Activated CD4-positive, alpha-beta T cell treated with anti-CD3 and anti-CD28 coated beads, Interleukin-2, amount 10 ng/mL, durations not matched to agents 7 days and 5 days (primary cell): ENCODE data around the gene ADRA2B. TPM values are rescaled to one million over a fixed set of nuclear protein-coding genes. Genes with fewer than 3 reads are reported as not detected.

ENCODE experiments used
- CTCF ChIA-PET: fragments of 350-600 bp; sonication (Branson Sonifier 250); formaldehyde crosslinking; loops from one replicate; lab custom pipeline; 2021; ENCODE audit warnings: antibody characterized with exemption; lab: Charles Lee
- POLR2A ChIA-PET: fragments of 350-600 bp; sonication (Branson Sonifier 250); formaldehyde crosslinking; loops from one replicate; lab custom pipeline; 2021; ENCODE audit warnings: antibody characterized with exemption; lab: Charles Lee
- DNase-seq: peaks from one replicate; pipeline ENCODE4 v3.0.0-alpha.2; 2020
- H3K27ac Mint-ChIP-seq: one replicate; pipeline ENCODE4 v1.8.0; 2021; ENCODE audit warnings: mild to moderate bottlenecking, moderate library complexity, mixed read lengths
- H3K27me3 Mint-ChIP-seq: one replicate; pipeline ENCODE4 v1.8.0; 2021; ENCODE audit warnings: mixed read lengths
- H3K36me3 Mint-ChIP-seq: one replicate; pipeline ENCODE4 v1.8.0; 2021; ENCODE audit warnings: low read depth, mixed read lengths
- H3K4me1 Mint-ChIP-seq: one replicate; pipeline ENCODE4 v1.8.0; 2021; ENCODE audit warnings: mixed read lengths
- H3K4me3 Mint-ChIP-seq: one replicate; pipeline ENCODE4 v1.8.0; 2021; ENCODE audit warnings: mild to moderate bottlenecking, moderate library complexity, mixed read lengths
- H3K9me3 Mint-ChIP-seq: one replicate; pipeline ENCODE4 v1.8.0; 2021; ENCODE audit warnings: mixed read lengths
- total RNA-seq, 2 experiments: library from RNA; stranded (reverse); gene quantifications; one replicate each; pipeline ENCODE4 v1.2.3, GENCODE V29; 2021

Gene ADRA2B
- total RNA-seq, 2 experiments from 2014 or later, result 0.06 TPM; not detected in 1

DNA sequence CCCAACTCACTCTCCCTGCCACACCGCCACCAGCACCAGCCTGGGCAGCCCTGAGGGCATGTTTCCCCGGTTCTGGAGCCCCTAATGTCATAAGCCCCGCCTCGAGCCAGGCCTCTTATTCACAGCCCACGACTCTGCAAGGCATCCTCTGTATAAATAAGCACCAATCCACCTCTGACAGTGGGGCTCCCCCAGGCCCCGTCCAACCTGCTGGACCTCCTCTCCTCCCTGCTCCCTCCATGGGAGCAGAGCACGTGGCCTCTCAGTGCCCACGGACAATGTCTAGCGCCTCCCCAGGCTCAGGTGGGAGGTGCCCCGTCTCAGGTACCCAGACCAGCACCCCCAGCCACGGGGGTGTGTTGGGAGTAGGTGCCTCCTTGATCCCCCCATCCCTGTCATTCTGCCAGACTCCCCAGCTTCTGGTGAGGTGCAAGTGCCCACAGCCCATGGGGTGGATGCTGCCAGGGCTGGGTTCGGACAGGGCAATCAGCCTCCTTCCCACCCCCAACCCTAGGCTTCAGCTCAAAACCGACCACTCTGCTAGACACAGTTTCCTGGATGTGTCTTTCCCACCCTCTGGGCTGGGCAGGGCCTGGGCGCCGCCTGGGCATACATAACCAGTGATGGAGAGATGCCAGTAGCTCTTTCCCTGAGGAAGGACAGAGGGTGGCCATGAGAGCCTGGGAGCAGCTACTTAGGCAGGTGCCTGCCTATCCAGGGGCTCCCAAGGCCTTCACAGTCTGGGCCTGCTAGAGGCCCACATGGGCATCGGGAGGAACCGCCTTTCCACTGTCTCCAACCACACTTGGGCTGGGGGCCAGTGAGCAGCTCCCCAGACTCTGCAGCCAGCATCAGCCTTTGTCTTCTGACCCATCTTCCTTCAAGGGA is 1.6 kb upstream of the ADRA2B start:
- peak overlapping the region; percentile 52 for H3K4me3 Mint-ChIP-seq
- H3K36me3 Mint-ChIP-seq, result no peaks in the 10 kb centered on the region
- H3K27me3 Mint-ChIP-seq, result peaks cover 40% of the 10 kb centered on the region
- DNase-seq, result no peak
- CTCF ChIA-PET, result interaction anchor here (0.6 to 3.6 kb wide), 20 partner anchors 12 to 534 kb away, joined by 3 to 28 read pairs (median 4); partner anchors contain the start of genes ANKRD36C and ASTL
- peaks cover 17% of the 10 kb centered on the region for H3K4me1 Mint-ChIP-seq
- POLR2A ChIA-PET, result no interaction called here
- no peaks in the 10 kb centered on the region for H3K9me3 Mint-ChIP-seq
- no peak overlapping the region for H3K27ac Mint-ChIP-seq

DNA sequence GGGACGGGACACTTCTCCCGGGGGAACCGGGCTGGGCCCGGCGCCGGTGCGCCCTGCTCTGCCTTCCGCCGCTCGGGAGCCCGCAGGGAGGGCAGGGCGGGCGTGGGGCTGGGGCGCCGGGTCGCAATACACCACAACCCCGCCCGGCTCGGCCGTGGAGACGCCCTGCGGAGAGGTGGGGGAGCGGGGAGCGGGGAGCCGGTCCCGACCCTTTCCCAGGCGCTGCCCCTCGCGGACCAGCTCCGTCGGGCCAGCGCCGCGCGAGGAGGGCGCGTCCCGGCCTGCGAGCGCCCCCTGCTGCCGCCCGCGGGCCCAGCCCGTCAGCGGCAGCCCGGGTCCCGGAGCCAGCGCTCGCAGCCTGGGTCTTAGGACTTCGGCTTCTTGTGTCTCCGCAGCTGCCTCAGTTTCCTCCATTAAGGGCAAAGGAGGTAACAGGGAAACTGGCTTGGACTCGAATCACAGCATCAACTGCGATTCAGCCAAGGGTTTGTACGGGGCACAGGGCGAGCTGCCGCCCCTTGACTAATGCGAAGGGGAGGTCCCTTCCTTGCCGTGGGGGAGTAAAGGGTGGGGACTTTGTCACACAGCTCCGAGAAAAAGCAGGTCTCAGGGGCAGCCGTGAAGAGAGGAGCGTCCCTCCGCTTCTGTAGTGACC is 635 bp upstream of the ADRA2B start:
- H3K4me3 Mint-ChIP-seq, result peak overlapping the region; percentile 52
- H3K9me3 Mint-ChIP-seq, result no peaks in the 10 kb centered on the region
- H3K27me3 Mint-ChIP-seq, result peaks cover 40% of the 10 kb centered on the region
- peaks cover 17% of the 10 kb centered on the region for H3K4me1 Mint-ChIP-seq
- ChIA-PET POLR2A (no interaction called here), CTCF (interaction anchor here (0.6 to 3.6 kb wide), 36 partner anchors 9 to 535 kb away, joined by 3 to 28 read pairs (median 4); partner anchors contain the start of genes ANKRD36C, ASTL and ITPRIPL1)
- DNase-seq, result peak; percentile 50
- no peaks in the 10 kb centered on the region for H3K36me3 Mint-ChIP-seq
- no peak overlapping the region for H3K27ac Mint-ChIP-seq

DNA sequence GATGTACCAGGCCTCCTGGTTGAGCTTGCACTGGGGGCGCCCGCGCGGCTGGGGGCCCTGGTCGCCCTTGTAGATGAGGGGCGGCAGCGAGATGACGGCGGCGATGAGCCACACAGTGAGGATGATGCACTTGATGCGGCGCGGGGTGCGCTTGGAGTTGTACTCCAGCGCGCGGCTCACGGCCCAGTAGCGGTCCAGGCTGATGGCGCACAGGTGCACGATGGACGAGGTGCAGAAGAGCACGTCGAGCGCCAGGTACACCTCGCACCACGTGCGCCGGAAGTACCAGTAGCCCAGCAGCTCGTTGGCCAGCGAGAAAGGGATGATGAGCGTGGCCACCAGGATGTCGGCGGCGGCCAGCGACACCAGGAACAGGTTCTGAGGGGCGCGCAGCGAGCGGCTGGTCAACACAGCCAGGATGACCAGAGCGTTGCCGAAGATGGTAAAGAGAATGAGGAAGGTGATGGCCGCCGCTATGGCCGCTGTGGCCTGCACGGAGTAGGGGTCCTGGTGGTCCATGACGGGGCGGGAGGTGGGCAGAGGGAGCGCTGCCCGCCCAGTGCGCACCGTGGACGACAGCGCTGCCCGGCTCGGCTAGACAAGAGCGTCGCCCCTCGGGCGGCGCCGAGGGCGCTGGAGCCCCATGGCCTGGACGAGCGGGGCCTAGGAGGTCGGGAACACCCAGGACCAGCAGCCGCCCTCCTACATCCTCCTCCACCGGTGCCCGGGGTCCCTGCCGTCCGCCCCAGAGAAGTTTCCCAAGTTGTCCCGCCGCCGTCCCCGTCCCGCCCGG is 544 bp downstream of the ADRA2B start:
- H3K27ac Mint-ChIP-seq, result no peak overlapping the region
- H3K4me1 Mint-ChIP-seq, result peaks cover 17% of the 10 kb centered on the region
- CTCF ChIA-PET, result interaction anchor here (0.9 to 3.6 kb wide), 9 partner anchors 8 to 106 kb away, joined by 3 to 28 read pairs (median 5); partner anchors contain the start of gene ASTL
- no peaks in the 10 kb centered on the region for H3K36me3 Mint-ChIP-seq
- H3K27me3 Mint-ChIP-seq, result peaks cover 29% of the 10 kb centered on the region
- H3K9me3 Mint-ChIP-seq, result no peaks in the 10 kb centered on the region
- DNase-seq, result no peak
- peak overlapping the region; percentile 68 for H3K4me3 Mint-ChIP-seq
- POLR2A ChIA-PET, result no interaction called here

DNA sequence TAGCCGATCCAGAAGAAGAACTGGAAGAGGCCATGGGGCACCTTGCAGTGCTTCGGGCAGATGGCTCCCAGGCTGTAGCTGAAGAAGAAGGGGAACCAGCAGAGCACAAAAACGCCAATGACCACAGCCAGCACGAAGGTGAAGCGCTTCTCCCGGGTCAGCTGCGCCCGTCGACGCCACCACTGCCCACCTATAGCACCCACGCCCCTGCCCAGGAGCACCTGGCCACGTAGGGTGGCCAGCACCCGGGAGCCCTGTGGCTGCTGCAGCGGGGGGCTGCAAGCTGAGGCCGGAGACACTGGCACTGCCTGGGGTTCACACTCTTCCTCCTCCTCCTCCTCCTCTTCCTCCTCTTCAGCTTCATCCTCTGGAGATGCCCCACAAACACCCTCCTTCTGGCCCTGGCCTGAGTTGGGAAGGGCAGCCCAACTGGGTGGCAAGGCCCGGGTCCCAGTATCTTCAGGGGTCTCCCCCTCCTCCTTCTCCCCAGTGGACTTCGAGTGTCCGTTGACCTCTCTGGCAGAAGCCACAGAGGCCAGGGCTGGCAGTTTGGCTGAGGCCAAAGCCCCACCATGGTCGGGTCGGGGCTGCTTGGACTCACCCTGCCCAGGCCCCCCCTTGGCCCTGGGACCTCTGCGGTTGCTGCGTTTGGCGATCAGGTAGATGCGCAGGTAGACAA is 1.3 kb downstream of the ADRA2B start:
- Mint-ChIP-seq H3K4me1 (peaks cover 17% of the 10 kb centered on the region), H3K9me3 (no peaks in the 10 kb centered on the region), H3K4me3 (peak overlapping the region; percentile 68), H3K27ac (no peak overlapping the region), H3K27me3 (peaks cover 21% of the 10 kb centered on the region), H3K36me3 (no peaks in the 10 kb centered on the region)
- ChIA-PET POLR2A (no interaction called here), CTCF (interaction anchor here (2.3 kb wide), 1 partner anchor 92 kb away, joined by 10 read pairs; no protein-coding TSS in a partner anchor)
- no peak for DNase-seq

DNA sequence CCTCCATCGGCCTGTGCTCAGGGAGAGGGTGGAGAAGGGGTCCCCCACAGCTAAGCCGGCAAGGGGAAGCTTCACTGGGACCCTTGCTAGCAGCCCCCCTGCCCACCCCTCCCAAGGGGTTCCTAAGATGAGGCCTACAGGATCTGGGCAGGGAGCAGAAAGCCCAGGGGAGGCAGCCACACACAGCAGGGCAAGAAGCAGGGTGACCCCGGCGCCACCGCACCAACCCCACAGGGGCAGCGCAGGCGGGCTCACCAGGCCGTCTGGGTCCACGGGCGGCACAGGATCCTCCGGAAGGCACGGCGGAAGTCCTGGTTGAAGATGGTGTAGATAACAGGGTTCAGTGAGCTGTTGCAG is 1.8 kb downstream of the ADRA2B start:
- no peak for DNase-seq
- Mint-ChIP-seq H3K4me1 (peaks cover 17% of the 10 kb centered on the region), H3K27ac (no peak overlapping the region), H3K36me3 (no peaks in the 10 kb centered on the region), H3K9me3 (no peaks in the 10 kb centered on the region), H3K4me3 (no peak overlapping the region), H3K27me3 (peaks cover 17% of the 10 kb centered on the region)
- ChIA-PET POLR2A (no interaction called here), CTCF (no interaction called here)

DNA sequence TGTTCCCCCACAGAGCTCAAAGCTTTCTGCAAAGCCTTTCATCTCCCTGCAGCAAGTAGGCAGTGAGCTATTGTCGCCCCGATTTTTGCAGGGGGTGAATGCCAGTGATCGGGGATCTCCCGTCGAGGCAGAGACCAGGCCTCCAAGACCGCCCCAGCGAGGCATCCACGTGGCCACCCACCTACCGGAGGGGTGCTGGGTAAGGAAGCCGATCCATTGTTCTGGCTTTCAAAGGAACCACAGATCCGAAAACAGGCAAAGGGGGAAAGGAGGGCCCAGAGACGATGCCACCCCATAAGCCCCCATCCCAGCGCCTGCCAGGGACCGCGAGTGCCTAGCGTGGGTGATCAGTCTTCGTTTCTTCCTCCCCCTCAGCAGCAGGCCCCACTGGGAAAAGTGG is 2.4 kb downstream of the ADRA2B start:
- H3K27me3 Mint-ChIP-seq, result peaks cover 12% of the 10 kb centered on the region
- no peaks in the 10 kb centered on the region for H3K9me3 Mint-ChIP-seq
- ChIA-PET CTCF (interaction anchor here (0.5 to 0.9 kb wide), 3 partner anchors 11 to 140 kb away, joined by 3 to 7 read pairs (median 4); no protein-coding TSS in a partner anchor), POLR2A (no interaction called here)
- H3K4me3 Mint-ChIP-seq, result no peak overlapping the region
- peaks cover 17% of the 10 kb centered on the region for H3K4me1 Mint-ChIP-seq
- no peaks in the 10 kb centered on the region for H3K36me3 Mint-ChIP-seq
- no peak for DNase-seq
- H3K27ac Mint-ChIP-seq, result no peak overlapping the region

DNA sequence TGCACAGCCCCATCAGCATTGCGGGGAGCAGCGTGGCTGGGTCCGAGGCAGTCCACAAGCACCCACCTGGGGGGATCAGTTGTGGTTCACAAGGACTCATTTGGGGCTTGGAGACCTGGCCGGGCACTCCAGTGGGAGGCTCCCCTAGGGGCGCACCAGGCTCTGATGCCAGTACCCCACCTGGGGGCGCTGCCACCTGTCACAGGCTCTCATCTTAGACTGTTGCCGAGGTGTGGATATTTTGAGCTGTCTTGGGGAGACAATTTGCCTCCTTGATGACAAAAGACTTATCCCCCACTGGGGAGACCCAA is 3.0 kb downstream of the ADRA2B start:
- H3K27me3 Mint-ChIP-seq, result peaks cover 9% of the 10 kb centered on the region
- ChIA-PET CTCF (interaction anchor here (0.5 to 1.1 kb wide), 4 partner anchors 11 to 154 kb away, joined by 3 to 7 read pairs (median 4); no protein-coding TSS in a partner anchor), POLR2A (no interaction called here)
- H3K27ac Mint-ChIP-seq, result no peak overlapping the region
- H3K36me3 Mint-ChIP-seq, result no peaks in the 10 kb centered on the region
- peak; percentile 23 for DNase-seq
- H3K4me3 Mint-ChIP-seq, result no peak overlapping the region
- peaks cover 17% of the 10 kb centered on the region for H3K4me1 Mint-ChIP-seq
- no peaks in the 10 kb centered on the region for H3K9me3 Mint-ChIP-seq

DNA sequence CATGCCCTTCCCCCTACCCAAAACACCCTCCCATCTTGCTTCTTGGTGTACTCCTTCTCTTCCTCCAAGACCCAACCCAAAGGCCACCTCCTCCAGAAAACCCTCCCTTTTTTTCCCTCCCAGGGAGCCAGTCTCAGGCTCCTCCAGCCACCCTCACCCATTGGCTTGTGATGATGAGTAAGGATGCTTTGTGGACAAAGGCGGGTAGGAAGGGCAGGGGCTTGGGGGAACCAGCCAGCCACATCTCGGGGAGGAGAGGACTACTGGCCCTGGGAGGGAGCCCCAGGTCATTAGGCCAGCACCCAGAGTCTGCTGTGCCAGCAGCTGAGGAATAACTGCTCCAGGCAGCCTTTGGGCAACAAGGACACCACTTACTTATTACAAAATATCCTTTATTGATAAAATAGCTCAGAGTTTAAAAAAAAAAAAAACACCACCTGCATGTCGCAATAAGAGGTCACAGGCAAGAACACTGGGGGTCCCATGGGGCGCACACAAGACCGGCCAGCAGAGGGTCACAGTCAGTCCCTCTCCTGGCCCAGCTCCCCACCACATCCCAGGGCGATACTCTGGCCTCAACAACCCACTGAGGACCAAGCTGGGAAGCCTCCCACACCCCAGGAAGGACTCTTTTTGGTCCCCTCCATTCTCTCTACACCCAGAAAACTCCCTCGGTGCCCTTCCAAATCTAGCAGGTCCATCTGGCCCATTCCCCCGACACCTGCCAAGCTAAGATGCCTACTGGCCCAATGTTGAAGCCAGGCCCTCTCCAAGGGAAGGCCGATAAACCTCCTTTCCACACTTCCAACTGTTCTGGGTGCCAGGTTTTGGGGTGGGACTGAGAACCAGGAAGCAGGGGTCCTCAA is 3.6 kb downstream of the ADRA2B start:
- POLR2A ChIA-PET, result no interaction called here

DNA sequence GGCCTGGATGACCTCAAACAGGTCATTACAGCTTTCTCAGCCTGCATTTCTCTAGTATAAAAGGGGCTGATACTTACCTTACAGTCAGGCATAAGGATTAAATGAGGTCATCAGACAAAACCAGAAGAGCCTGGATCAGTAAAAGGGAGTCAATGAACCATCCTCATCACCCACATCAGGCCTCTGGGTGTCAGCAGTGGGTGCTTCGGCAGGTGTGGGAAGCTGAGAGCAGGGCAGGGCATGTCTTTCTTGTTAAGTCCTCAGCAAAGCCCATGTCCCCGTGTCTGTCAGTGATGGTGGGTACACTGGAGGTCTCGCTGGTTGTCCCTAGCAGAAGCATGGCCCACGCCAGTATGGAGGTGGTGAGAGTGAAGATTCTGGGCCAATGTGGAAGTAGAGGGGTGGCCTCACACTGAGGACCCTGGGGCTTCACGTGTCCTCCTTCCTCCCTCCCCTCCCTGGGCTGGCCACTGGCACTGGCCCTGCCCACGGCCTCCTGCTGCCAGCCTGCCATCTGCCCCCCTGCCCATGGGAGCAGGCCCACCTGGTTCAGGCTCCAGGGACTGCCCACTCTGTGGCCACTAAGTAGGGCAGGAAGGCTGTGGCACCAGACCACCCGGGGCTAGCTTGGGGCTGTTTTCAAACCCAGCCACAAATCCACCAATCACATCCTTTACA is 4.4 kb downstream of the ADRA2B start:
- H3K9me3 Mint-ChIP-seq, result no peaks in the 10 kb centered on the region
- POLR2A ChIA-PET, result no interaction called here
- peaks cover 9% of the 10 kb centered on the region for H3K27me3 Mint-ChIP-seq
- peaks cover 6% of the 10 kb centered on the region for H3K4me1 Mint-ChIP-seq
- H3K4me3 Mint-ChIP-seq, result no peak overlapping the region
- no peak for DNase-seq
- no peaks in the 10 kb centered on the region for H3K36me3 Mint-ChIP-seq
- CTCF ChIA-PET, result interaction anchor here (1.1 to 1.2 kb wide), 2 partner anchors 23 to 155 kb away, joined by 3 to 4 read pairs; no protein-coding TSS in a partner anchor
- H3K27ac Mint-ChIP-seq, result no peak overlapping the region

More for the DNA sequence above, 3.6 kb downstream of the ADRA2B start:
- CTCF ChIA-PET, result interaction anchor here (1.1 to 1.2 kb wide), 2 partner anchors 24 to 154 kb away, joined by 3 to 4 read pairs; no protein-coding TSS in a partner anchor
- DNase-seq, result no peak
- Mint-ChIP-seq H3K36me3 (no peaks in the 10 kb centered on the region), H3K9me3 (no peaks in the 10 kb centered on the region), H3K4me1 (peaks cover 13% of the 10 kb centered on the region), H3K4me3 (no peak overlapping the region), H3K27ac (no peak overlapping the region), H3K27me3 (peaks cover 9% of the 10 kb centered on the region)

DNA sequence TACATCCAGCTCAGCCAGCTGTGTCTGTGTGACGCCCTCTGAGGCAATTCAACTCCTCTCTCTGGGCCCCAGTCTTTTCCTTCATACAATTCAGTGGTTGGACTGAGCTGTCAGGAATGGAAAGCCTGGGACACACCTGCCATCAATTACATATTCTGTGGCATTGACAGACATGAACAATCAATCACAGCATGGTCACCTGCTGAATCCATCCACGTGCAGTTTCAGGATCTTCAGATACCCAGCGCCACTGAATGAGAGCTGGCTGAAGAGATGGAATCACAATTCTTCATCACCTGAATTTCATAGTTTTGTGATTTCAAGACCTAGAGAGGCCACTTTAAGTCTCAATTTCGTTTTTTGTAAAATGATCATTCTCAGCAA is 5.1 kb downstream of the ADRA2B start:
- Mint-ChIP-seq H3K4me1 (peaks cover 6% of the 10 kb centered on the region), H3K4me3 (no peak overlapping the region), H3K27me3 (peaks cover 9% of the 10 kb centered on the region), H3K36me3 (no peaks in the 10 kb centered on the region), H3K9me3 (no peaks in the 10 kb centered on the region), H3K27ac (no peak overlapping the region)
- CTCF ChIA-PET, result interaction anchor here (0.6 kb wide), 1 partner anchor 401 kb away, joined by 3 read pairs; no protein-coding TSS in a partner anchor
- no peak for DNase-seq
- POLR2A ChIA-PET, result no interaction called here
